GM12874 (cell line): ENCODE results near the gene SHC2.

Source experiments
- TF ChIP-seq, protein P1 (sequence below): IDR thresholded peaks from 2 replicates; pipeline ENCODE4 v1.5.1; 2011; ENCODE audit warnings: low read depth, mild to moderate bottlenecking, control low read depth, low read length, moderate library complexity; ENCODE audit not compliant: insufficient read depth

Gene SHC2

GRCh38 chr19:498977-499623 lies 38.3 kb upstream of the SHC2 start:
- TF ChIP-seq, protein P1, sequence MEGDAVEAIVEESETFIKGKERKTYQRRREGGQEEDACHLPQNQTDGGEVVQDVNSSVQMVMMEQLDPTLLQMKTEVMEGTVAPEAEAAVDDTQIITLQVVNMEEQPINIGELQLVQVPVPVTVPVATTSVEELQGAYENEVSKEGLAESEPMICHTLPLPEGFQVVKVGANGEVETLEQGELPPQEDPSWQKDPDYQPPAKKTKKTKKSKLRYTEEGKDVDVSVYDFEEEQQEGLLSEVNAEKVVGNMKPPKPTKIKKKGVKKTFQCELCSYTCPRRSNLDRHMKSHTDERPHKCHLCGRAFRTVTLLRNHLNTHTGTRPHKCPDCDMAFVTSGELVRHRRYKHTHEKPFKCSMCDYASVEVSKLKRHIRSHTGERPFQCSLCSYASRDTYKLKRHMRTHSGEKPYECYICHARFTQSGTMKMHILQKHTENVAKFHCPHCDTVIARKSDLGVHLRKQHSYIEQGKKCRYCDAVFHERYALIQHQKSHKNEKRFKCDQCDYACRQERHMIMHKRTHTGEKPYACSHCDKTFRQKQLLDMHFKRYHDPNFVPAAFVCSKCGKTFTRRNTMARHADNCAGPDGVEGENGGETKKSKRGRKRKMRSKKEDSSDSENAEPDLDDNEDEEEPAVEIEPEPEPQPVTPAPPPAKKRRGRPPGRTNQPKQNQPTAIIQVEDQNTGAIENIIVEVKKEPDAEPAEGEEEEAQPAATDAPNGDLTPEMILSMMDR: no peak

DNA sequence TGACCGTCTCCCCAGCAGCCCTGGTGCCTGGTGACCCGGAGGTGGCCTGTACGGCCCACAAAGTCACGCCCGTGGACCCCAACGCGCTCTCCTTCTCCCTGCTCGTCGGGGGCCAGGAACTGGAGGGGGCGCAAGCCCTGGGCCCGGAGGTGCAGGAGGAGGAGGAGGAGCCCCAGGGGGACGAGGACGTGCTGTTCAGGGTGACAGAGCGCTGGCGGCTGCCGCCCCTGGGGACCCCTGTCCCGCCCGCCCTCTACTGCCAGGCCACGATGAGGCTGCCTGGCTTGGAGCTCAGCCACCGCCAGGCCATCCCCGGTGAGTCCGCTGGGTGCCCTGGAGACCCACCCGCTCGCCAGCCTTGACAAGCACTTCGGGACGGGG lies 37.7 kb upstream of the SHC2 start:
- TF ChIP-seq, protein P1: no peak

GRCh38 chr19:497869-498510 lies 37.2 kb upstream of the SHC2 start:
- TF ChIP-seq, protein P1: no peak

GRCh38 chr19:497491-497868 lies 36.6 kb upstream of the SHC2 start:
- TF ChIP-seq, protein P1: no peak

DNA sequence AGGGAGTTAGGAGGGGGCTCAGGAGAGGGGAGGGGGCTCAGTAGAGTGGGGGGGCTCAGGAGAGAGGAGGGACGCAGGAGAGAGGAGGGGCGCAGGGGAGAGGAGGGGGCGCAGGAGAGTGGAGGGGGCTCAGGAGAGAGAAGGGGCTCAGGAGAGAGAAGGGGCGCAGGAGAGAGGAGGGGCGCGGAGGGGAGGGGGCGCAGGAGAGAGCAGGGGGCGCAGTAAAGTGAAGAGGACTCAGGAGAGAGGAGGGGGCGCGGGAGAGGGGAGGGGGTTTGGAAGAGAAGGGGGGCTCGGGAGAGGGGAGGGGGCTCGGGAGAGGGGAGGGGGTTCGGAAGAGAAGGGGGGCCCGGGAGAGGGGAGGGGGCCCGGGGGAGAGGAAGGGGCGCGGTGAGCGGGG lies 36.2 kb upstream of the SHC2 start:
- TF ChIP-seq, protein P1: no peak

GRCh38 chr19:496112-496665 lies 35.4 kb upstream of the SHC2 start, which contains the start of gene MADCAM1:
TSS of gene MADCAM1 (plus strand) at chr19:496486. CDS start at chr19:496500, 14 bp downstream.
- TF ChIP-seq, protein P1: no peak

DNA sequence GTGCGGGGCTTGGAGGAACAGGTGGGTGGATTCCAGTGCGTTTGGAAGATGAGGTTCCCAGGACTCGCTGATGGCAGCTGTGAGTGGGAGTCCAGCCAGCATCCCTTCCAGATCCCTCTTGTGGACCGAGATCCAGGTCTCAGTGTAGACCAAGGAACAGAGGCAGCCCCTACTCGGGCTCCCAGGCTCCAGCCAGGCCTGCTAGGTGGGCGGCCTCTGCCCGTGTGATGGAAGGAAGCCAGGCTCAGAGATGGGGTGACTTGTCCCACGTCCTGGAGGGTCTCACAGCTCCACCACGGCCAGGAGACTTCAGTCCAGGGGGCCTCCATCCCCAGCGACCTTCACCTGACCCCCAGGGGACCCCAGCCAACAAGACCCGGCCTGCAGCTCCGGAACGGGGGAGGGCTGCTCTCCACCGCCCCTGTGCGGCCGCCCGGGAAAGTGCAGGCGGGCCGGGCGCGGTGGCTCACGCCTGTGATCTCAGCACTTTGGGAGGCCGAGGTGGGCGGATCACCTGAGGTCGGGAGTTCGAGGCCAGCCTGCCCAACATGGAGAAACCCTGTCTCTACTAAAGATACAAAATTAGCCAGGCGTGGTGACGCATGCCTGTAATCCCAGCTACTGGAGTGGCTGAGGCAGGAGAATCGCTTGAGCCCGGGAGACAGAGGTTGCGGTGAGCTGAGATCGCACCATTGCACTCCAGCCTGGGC lies 34.7 kb upstream of the SHC2 start:
- TF ChIP-seq, protein P1: peak; percentile 85
